ENCODE measurements around the gene GMIP. TPM values are rescaled to one million over a fixed set of nuclear protein-coding genes. Genes with fewer than 3 reads are reported as not detected.
A peak's percentile ranks its signal among the peaks of the same experiment; 100 is the strongest.
"Not testable (repeated sequence)": the region's sequence is repeated elsewhere in the genome, so short reads cannot be mapped to it uniquely, and the experiment has no call there.

GMIP gene
- total and polyA plus RNA-seq, 8 donors, result 5.2 to 96.2 (median 13.8) TPM

- H3K4me3 ChIP-seq, result peak overlapping the region; percentile 90 to 97 (median 94)
- intact Hi-C loops (cut with DNase I; ENCODE audit: low total_unique reads), result no loop called here
These were observed 26.7 kb upstream of the GMIP start for GRCh38 chr19:19670070-19670551.

GRCh38 chr19:19668230-19669012 is 25.0 kb upstream of the GMIP start, which contains the start of gene ZNF101:
Gene ZNF101, plus strand, starts transcription at chr19:19668839. Its CDS starts 125 bp downstream, at chr19:19668964.
- DNase-seq, result peak; percentile 93 to 98
- Histone ChIP-seq H3K4me3 (peak within 1 kb of the TSS; percentile 90 to 97 (median 94)), H3K27me3 (no peaks in the 10 kb centered on the region), H3K9me3 (peaks cover 0 to 8% (median 2%) of the 10 kb centered on the region in 4 donors), H3K36me3 (peaks cover 0 to 14% (median 13%) of the 10 kb centered on the region in 4 donors), H3K4me1 (peaks cover 11 to 27% (median 24%) of the 10 kb centered on the region in 4 donors), H3K27ac (peak within 1 kb of the TSS; percentile 84 to 95 (median 89))
- intact Hi-C loops (cut with DNase I; ENCODE audit: low total_unique reads), result no loop called here
- WGBS, 5 donors, result 5 to 8% (median 6%) methylated on average over 26 to 36 of the region's 36 CpGs
- TF ChIP-seq CTCF (IDR thresholded peaks at IDR 0.05), result no peak
- no peak for TF ChIP-seq POLR2A (IDR thresholded peaks at IDR 0.05)
- no peak for TF ChIP-seq EP300 (IDR thresholded peaks at IDR 0.05)
- peak in 2 of 3 donors; percentile 10 to 55 for TF ChIP-seq POLR2AphosphoS5 (IDR thresholded peaks at IDR 0.05)

More at GRCh38 chr19:19670070-19670551, 26.7 kb upstream of the GMIP start:
- H3K27me3 ChIP-seq, result no peaks in the 10 kb centered on the region
- no peak for TF ChIP-seq POLR2A (IDR thresholded peaks at IDR 0.05)
- TF ChIP-seq CTCF (IDR thresholded peaks at IDR 0.05), result no peak
- TF ChIP-seq POLR2AphosphoS5 (IDR thresholded peaks at IDR 0.05), result no peak
- no peak for TF ChIP-seq EP300 (IDR thresholded peaks at IDR 0.05)
- H3K9me3 ChIP-seq, result peaks cover 0 to 22% (median 9%) of the 10 kb centered on the region in 4 donors
- H3K36me3 ChIP-seq, result peaks cover 4 to 31% (median 30%) of the 10 kb centered on the region in 4 donors
- DNase-seq, result no peak
- peaks cover 11 to 27% (median 24%) of the 10 kb centered on the region in 4 donors for H3K4me1 ChIP-seq
- 74 to 78% (median 76%) methylated on average over 10 of the region's 10 CpGs for WGBS, 5 donors
- H3K27ac ChIP-seq, result peak overlapping the region in 1 of 5 donors; percentile 89

DNA sequence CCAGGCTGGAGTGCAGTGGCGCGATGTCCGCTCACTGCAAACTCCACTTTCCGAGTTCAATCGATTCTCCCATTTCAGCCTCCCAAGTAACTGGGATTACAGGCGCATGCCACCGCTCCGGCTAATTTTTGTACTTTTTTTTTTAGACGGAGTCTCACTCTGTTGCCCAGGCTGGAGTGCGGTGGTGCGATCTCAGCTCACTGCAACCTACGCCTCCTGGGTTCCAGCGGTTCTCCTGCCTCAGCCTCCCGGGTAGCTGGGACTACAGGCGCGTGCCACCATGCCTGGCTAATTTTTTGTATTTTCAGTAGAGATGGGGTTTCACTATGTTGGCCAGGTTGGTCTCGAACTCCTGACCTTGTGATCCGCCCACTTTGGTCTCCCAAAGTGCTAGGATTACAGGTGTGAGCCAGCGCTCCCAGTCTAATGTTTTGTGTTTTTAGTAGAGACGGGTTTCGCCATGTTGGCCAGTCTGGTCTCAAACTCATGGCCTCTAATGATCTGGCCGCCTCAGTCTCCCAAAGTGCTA is 22.0 kb upstream of the GMIP start:
- intact Hi-C loops (cut with DNase I; ENCODE audit: low total_unique reads); DNase-seq: not testable (repeated sequence)

GRCh38 chr19:19663256-19664120 is 20.0 kb upstream of the GMIP start, which contains the start of gene ATP13A1:
Gene ATP13A1, minus strand, starts transcription at chr19:19663676. Its CDS starts 10 bp downstream, at chr19:19663666.
- peak; percentile 96 to 99 for DNase-seq
- TF ChIP-seq CTCF (IDR thresholded peaks at IDR 0.05) (peak in 1 of 7 experiments; percentile 18), POLR2AphosphoS5 (IDR thresholded peaks at IDR 0.05) (peak; percentile 87 to 96 (median 88)), POLR2A (IDR thresholded peaks at IDR 0.05) (peak in 1 of 4 donors; percentile 62), EP300 (IDR thresholded peaks at IDR 0.05) (no peak)
- 0 to 1% (median 0%) methylated on average over 10 to 85 of the region's 85 CpGs for WGBS, 5 donors

More for the DNA sequence above, 22.0 kb upstream of the GMIP start:
- not testable (repeated sequence) for H3K9me3 ChIP-seq, H3K36me3 ChIP-seq, H3K27me3 ChIP-seq, H3K27ac ChIP-seq, H3K4me3 ChIP-seq
- 94 to 99% (median 97%) methylated on average over 22 of the region's 22 CpGs for WGBS, 5 donors
- peaks cover 21 to 51% (median 46%) of the 10 kb centered on the region in 4 donors for H3K4me1 ChIP-seq

More at GRCh38 chr19:19663256-19664120, 20.0 kb upstream of the GMIP start, which contains the start of gene ATP13A1:
- Histone ChIP-seq H3K27ac (peak within 1 kb of the TSS; percentile 86 to 98 (median 94)), H3K4me3 (peak within 1 kb of the TSS; percentile 93 to 99 (median 96)), H3K27me3 (no peaks in the 10 kb centered on the region), H3K9me3 (no peaks in the 10 kb centered on the region), H3K4me1 (peaks cover 10 to 38% (median 35%) of the 10 kb centered on the region in 4 donors), H3K36me3 (peaks cover 10 to 18% (median 16%) of the 10 kb centered on the region in 4 donors)
- intact Hi-C loops (cut with DNase I; ENCODE audit: low total_unique reads), result no loop called here
